Ishikawa (cell line): ENCODE data around the gene NPPA.

Experiments
- CEBPB ChIP-seq: IDR thresholded peaks from 2 replicates; pipeline ENCODE4 v1.6.1; 2012
- CREB1 ChIP-seq: IDR thresholded peaks from 2 replicates; pipeline ENCODE4 v1.6.1; 2012; ENCODE audit warnings: low read depth
- EGR1 ChIP-seq: IDR thresholded peaks from 2 replicates; pipeline ENCODE4 v1.6.1; 2012
- EP300 ChIP-seq: IDR thresholded peaks from 2 replicates; pipeline ENCODE4 v1.6.1; 2012; ENCODE audit warnings: borderline replicate concordance
- FOXM1 ChIP-seq: IDR thresholded peaks from 2 replicates; pipeline ENCODE4 v1.6.1; 2012; ENCODE audit warnings: low read depth, borderline replicate concordance
- MAX ChIP-seq: IDR thresholded peaks from 2 replicates; pipeline ENCODE4 v1.6.1; 2012
- NFIC ChIP-seq: IDR thresholded peaks from 2 replicates; pipeline ENCODE4 v1.6.1; 2012
- RAD21 ChIP-seq: IDR thresholded peaks from 2 replicates; pipeline ENCODE4 v1.6.1; 2012; ENCODE audit warnings: low read depth
- REST ChIP-seq: IDR thresholded peaks from 2 replicates; pipeline ENCODE4 v1.6.1; 2012; ENCODE audit warnings: low read depth, mild to moderate bottlenecking
- TAF1 ChIP-seq: IDR thresholded peaks from 2 replicates; pipeline ENCODE4 v1.6.1; 2012; ENCODE audit warnings: low read depth, mild to moderate bottlenecking
- TCF12 ChIP-seq: IDR thresholded peaks from 2 replicates; pipeline ENCODE4 v1.6.1; 2012; ENCODE audit warnings: low read depth
- TEAD4 ChIP-seq: IDR thresholded peaks from 2 replicates; pipeline ENCODE4 v1.6.1; 2012
- USF1 ChIP-seq: IDR thresholded peaks from 2 replicates; pipeline ENCODE4 v1.6.1; 2012
- YY1 ChIP-seq: IDR thresholded peaks from 2 replicates; pipeline ENCODE4 v1.6.1; 2012; ENCODE audit warnings: low read depth
- ZBTB7A ChIP-seq: IDR thresholded peaks from 2 replicates; pipeline ENCODE4 v1.6.1; 2012; ENCODE audit warnings: low read depth

NPPA gene

GRCh38 chr1:11847667-11848372, at the start of gene NPPA:
Gene NPPA (minus strand): TSS chr1:11847783. CDS start chr1:11847684, 99 bp downstream.
- no peak for TF ChIP-seq RAD21
- TF ChIP-seq REST, result no peak
- TF ChIP-seq TEAD4, result no peak
- no peak for TF ChIP-seq EP300
- no peak for TF ChIP-seq CREB1

- TF ChIP-seq REST, result peak; percentile 33; the same call in 1 of the 2 replicates
- TF ChIP-seq CEBPB, result no peak
- no peak for TF ChIP-seq TAF1
- peak; percentile 93 for TF ChIP-seq RAD21
These were observed 46.3 kb upstream of the NPPA start for GRCh38 chr1:11893907-11894251.

- TF ChIP-seq EP300 (no peak), USF1 (no peak), TCF12 (no peak), CREB1 (no peak), REST (no peak), EGR1 (no peak), NFIC (no peak), TAF1 (no peak), FOXM1 (no peak), ZBTB7A (no peak), CEBPB (no peak)
These were observed 44.0 kb upstream of the NPPA start for GRCh38 chr1:11891433-11892186.

GRCh38 chr1:11888877-11889208, 41.3 kb upstream of the NPPA start:
- no peak for TF ChIP-seq TEAD4
- no peak for TF ChIP-seq TCF12
- no peak for TF ChIP-seq MAX
- TF ChIP-seq YY1, result no peak
- TF ChIP-seq ZBTB7A, result no peak
- TF ChIP-seq EP300, result no peak

GRCh38 chr1:11888206-11888876, 40.8 kb upstream of the NPPA start:
- TF ChIP-seq USF1, result no peak
- no peak for TF ChIP-seq FOXM1
- TF ChIP-seq TEAD4, result no peak
- TF ChIP-seq REST, result no peak
- TF ChIP-seq EP300, result no peak
- no peak for TF ChIP-seq MAX
- TF ChIP-seq TCF12, result no peak
- TF ChIP-seq RAD21, result no peak
- no peak for TF ChIP-seq ZBTB7A
- no peak for TF ChIP-seq EGR1
- TF ChIP-seq CEBPB, result no peak
- no peak for TF ChIP-seq TAF1
- TF ChIP-seq CREB1, result no peak
- no peak for TF ChIP-seq NFIC
- no peak for TF ChIP-seq YY1
